ENCODE data around the gene REPS1. TPM values are rescaled to one million over a fixed set of nuclear protein-coding genes. Genes with fewer than 3 reads are reported as not detected.

Gene REPS1
- total and polyA plus RNA-seq, 8 donors, result 14.1 to 26.2 (median 19.0) TPM

DNA sequence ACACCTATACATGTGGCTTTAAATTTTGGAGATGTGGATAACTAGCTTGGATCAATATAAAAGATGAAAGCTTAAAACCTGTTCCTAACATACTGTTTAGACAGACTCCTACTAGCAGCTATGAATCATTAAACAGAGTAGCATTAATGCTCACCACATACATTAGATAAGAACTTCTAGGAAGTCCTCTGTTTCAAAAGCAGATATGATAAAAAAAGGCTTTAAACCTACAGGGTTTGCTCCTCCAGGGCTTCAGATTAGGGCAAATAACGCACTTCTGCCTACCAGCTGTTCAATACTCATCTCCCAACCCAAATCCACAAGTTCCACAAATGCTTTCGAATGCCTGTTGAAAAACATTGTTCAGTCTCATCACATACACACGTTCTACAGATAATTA is 1.5 kb downstream of the REPS1 start:
- DNase-seq (no peak), FAIRE-seq (no peak), ATAC-seq (no peak)
- Histone ChIP-seq H3K36me3 (no peaks in the 10 kb centered on the region), H3K4me3 (peak overlapping the region; percentile 78 to 98 (median 90)), H3K27me3 (no peaks in the 10 kb centered on the region), H3K27ac (no peak overlapping the region), H3K9me3 (no peaks in the 10 kb centered on the region), H3K4me1 (peaks cover 9 to 38% (median 30%) of the 10 kb centered on the region in 3 donors)
- intact Hi-C loops (cut with DNase I), result no loop called here
- TF ChIP-seq, protein P1, sequence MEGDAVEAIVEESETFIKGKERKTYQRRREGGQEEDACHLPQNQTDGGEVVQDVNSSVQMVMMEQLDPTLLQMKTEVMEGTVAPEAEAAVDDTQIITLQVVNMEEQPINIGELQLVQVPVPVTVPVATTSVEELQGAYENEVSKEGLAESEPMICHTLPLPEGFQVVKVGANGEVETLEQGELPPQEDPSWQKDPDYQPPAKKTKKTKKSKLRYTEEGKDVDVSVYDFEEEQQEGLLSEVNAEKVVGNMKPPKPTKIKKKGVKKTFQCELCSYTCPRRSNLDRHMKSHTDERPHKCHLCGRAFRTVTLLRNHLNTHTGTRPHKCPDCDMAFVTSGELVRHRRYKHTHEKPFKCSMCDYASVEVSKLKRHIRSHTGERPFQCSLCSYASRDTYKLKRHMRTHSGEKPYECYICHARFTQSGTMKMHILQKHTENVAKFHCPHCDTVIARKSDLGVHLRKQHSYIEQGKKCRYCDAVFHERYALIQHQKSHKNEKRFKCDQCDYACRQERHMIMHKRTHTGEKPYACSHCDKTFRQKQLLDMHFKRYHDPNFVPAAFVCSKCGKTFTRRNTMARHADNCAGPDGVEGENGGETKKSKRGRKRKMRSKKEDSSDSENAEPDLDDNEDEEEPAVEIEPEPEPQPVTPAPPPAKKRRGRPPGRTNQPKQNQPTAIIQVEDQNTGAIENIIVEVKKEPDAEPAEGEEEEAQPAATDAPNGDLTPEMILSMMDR (IDR thresholded peaks at IDR 0.05), result no peak
- 2% methylated on average over 3 of the region's 3 CpGs for WGBS, 2 donors

DNA sequence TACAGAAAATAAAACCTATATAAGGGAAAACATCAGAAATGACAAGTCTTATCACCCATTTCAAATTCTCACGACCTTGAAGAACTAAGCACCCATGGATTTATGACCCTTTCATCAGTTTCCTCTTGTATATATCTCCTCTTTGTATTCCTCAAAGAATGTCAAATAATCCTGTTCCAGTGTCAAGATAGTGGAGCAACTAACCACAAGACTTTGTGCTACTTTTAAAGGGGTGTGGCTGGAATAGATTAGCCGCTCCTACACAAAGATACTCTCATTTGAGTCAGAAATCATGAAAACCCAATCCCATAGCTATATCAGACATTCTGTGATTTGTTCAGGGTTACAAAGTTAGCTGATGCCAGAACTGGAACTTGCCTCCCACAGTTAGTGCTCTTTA is 6.6 kb downstream of the REPS1 start:
- intact Hi-C loops (cut with DNase I), result no loop called here
- no peaks in the 10 kb centered on the region for H3K36me3 ChIP-seq
- no peak overlapping the region for H3K4me3 ChIP-seq
- no peak for DNase-seq
- H3K27me3 ChIP-seq, result no peaks in the 10 kb centered on the region
- TF ChIP-seq, protein P1 (IDR thresholded peaks at IDR 0.05), result no peak
- H3K9me3 ChIP-seq, result no peaks in the 10 kb centered on the region
- WGBS, 2 donors, result 47 to 62% methylated on average over 2 of the region's 2 CpGs
- peaks cover 0 to 34% (median 20%) of the 10 kb centered on the region in 3 donors for H3K4me1 ChIP-seq
- no peak for ATAC-seq
- FAIRE-seq, result no peak
- no peak overlapping the region for H3K27ac ChIP-seq

DNA sequence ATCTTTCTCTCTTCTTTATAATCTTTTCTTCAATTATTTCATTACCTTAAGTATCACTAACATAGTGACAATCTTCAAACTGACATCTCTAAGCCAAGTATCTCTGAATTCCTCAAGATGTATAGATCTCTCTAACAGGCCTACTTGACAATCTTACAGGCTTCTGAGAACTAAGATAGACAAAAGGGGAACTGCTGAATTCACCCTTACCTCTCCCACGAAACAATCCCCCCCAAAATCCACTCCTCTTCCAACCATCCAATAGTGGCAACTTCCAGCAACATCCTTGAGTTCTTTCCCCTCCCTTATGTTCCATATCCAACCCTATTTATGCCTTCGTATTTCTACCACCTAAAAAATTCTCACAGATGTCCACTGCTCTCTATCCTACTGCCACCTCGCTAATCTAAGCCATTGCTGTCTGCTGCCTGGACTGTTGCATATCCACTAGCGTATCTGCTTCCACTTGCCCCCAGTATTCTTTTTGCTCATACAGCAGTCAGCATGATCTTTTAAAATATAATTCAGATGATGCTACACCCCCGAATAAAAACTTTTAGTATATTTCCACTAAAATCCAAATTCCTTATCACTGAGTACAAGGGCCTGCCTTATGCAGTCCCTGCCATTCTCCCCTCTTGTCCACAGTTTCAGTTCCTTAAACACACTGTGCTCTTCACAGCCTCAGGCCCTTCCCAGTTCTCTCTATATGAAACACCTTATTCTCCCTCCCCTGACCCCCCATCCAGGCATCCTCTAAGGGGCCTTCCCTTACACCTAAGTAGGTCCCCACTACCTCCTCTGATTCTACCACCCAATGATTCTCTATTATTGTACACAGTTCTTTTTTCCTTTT is 8.0 kb downstream of the REPS1 start:
- intact Hi-C loops (cut with DNase I), result no loop called here
- DNase-seq, result no peak
- no peaks in the 10 kb centered on the region for H3K9me3 ChIP-seq
- TF ChIP-seq, protein P1 (IDR thresholded peaks at IDR 0.05), result no peak
- no peak overlapping the region for H3K27ac ChIP-seq
- no peak for FAIRE-seq
- WGBS, 2 donors, result 88 to 92% methylated on average over 5 of the region's 5 CpGs
- no peaks in the 10 kb centered on the region for H3K36me3 ChIP-seq
- H3K4me3 ChIP-seq, result no peak overlapping the region
- peak in 1 of 4 donors; percentile 31 for ATAC-seq
- peaks cover 0 to 20% (median 6%) of the 10 kb centered on the region in 3 donors for H3K4me1 ChIP-seq
- H3K27me3 ChIP-seq, result no peaks in the 10 kb centered on the region

DNA sequence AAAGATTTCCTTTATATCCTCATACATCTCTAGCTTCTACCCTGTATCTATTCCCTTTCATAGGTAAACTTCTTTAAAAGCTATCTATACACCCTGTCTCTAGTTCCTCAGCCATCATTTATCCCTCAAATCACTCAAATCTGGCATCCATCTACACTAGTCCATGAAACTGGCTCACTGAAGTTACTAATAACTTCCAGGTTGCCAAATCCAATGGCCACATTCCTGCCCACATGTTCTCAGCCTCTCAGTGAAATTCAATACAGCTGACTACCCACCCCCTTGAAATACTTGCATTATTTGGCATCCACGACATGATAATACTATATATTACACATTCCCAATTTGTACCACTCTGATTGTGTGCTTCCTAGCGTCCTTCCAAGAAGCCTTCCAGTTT is 8.7 kb downstream of the REPS1 start:
- FAIRE-seq (no peak), ATAC-seq (no peak), DNase-seq (no peak)

More for the DNA sequence above, 8.7 kb downstream of the REPS1 start:
- Histone ChIP-seq H3K4me3 (no peak overlapping the region), H3K36me3 (no peaks in the 10 kb centered on the region), H3K27me3 (no peaks in the 10 kb centered on the region), H3K27ac (no peak overlapping the region), H3K9me3 (no peaks in the 10 kb centered on the region), H3K4me1 (peaks cover 0 to 20% (median 0%) of the 10 kb centered on the region in 3 donors)
- TF ChIP-seq, protein P1 (IDR thresholded peaks at IDR 0.05), result no peak
- intact Hi-C loops (cut with DNase I), result no loop called here
- 72 to 85% methylated on average over 2 of the region's 2 CpGs for WGBS, 2 donors
